Activated naive CD4-positive, alpha-beta T cell treated with Interleukin-2 at 50 U/mL for 16 hours (primary cell): ENCODE data around the gene DUS4L.

Experiments used
- DNase-seq: peaks from one replicate; pipeline ENCODE4 v3.0.0-alpha.2; 2020

Gene DUS4L

GRCh38 chr7:107615910-107616680, 52.3 kb downstream of the DUS4L start:
- no peak for DNase-seq

- no peak for DNase-seq
Observed at GRCh38 chr7:107622429-107622828, 58.7 kb downstream of the DUS4L start.

GRCh38 chr7:107622894-107623293, 59.1 kb downstream of the DUS4L start:
- no peak for DNase-seq

GRCh38 chr7:107627002-107627401, 63.2 kb downstream of the DUS4L start:
- DNase-seq: no peak
